Lung (tissue), 12 donors: Measurements from ENCODE around the gene FGFBP3. TPM values are rescaled to one million over a fixed set of nuclear protein-coding genes. Genes with fewer than 3 reads are reported as not detected.
A peak's percentile ranks its signal among the peaks of the same experiment; 100 is the strongest.

ENCODE experiments used
- ATAC-seq: fragments of 200-7000 bp; cut with Tn5 transposase; one replicate; pipeline ENCODE4 v1.9.1; 2020; ENCODE audit warnings: moderate number of reproducible peaks; ENCODE audit not compliant: insufficient read depth, low FRiP score
- DNase-seq, 3 donors: peaks; one replicate each; pipeline ENCODE4 v3.0.0-alpha.2; 2013 to 2017
- H3K27ac ChIP-seq, 2 donors: one replicate each; pipeline ENCODE4 v1.5.1; 2013; ENCODE audit warnings: mild to moderate bottlenecking in 2 of 2, moderate library complexity in 2 of 2, control low read depth in 1 of 2, inconsistent platforms in 1 of 2, low read depth in 1 of 2, low read length in 1 of 2
- H3K27me3 ChIP-seq, 3 donors: one replicate each; pipeline ENCODE4 v1.5.1; 2013; ENCODE audit warnings: low read length in 2 of 3; ENCODE audit not compliant: control insufficient read depth in 3 of 3, insufficient read depth in 3 of 3
- H3K36me3 ChIP-seq, 4 donors: one replicate each; pipeline ENCODE4 v1.5.1; 2013; ENCODE audit warnings: low read length in 4 of 4, mild to moderate bottlenecking in 1 of 4, moderate library complexity in 1 of 4; ENCODE audit not compliant: control insufficient read depth in 4 of 4, insufficient read depth in 4 of 4
- H3K4me1 ChIP-seq, 5 donors: one replicate each; pipeline ENCODE4 v1.5.1; 2013; ENCODE audit warnings: low read length in 5 of 5, mild to moderate bottlenecking in 2 of 5, moderate library complexity in 1 of 5; ENCODE audit not compliant: control insufficient read depth in 5 of 5, insufficient read depth in 5 of 5
- H3K4me3 ChIP-seq: one replicate; pipeline ENCODE4 v1.5.1; 2013; ENCODE audit warnings: mild to moderate bottlenecking, control low read depth, moderate library complexity
- H3K9ac ChIP-seq, 2 donors: one replicate each; pipeline ENCODE4 v1.5.1; 2013; ENCODE audit warnings: low read length in 2 of 2, control low read depth in 1 of 2; ENCODE audit not compliant: insufficient read depth in 1 of 2
- H3K9me3 ChIP-seq, 4 donors: one replicate each; pipeline ENCODE4 v1.5.1; 2013; ENCODE audit warnings: low read length in 3 of 4, mild to moderate bottlenecking in 1 of 4, moderate library complexity in 1 of 4; ENCODE audit not compliant: control insufficient read depth in 4 of 4, insufficient read depth in 3 of 4
- WGBS, 2 donors: extraction: QIAGEN DNeasy Blood & Tissue Kit; methylation state at CpG; one replicate each; pipeline ENCODE4 v1.1.7; 2013; 5-methylcytosine and 5-hydroxymethylcytosine counted together
- polyA plus RNA-seq, 2 donors: library from polyadenylated mRNA; stranded (reverse); fragments of 200-250 nt; gene quantifications; one replicate each; pipeline ENCODE4 v1.2.1, GENCODE V29; 2013
- total RNA-seq, 2 donors: library from RNA; depleted of rRNA in 1 of 2; stranded (reverse); fragments of >200 nt in 1 of 2; gene quantifications; one replicate each; pipeline ENCODE4 v1.2.1, GENCODE V29; 2014 to 2021
- TF ChIP-seq, protein P1 (sequence below): IDR thresholded peaks from 2 replicates; pipeline ENCODE4 v1.5.1; 2012; ENCODE audit warnings: mild to moderate bottlenecking; ENCODE audit errors: control extremely low read depth, extremely low read depth
- donor health status: control.
- donor health status: control.
- donor health status: Bipolar disorder and iron deficiency.
- donor health status: healthy.
- donor health status: DM: yes; HTN: yes; CAD: no.

The FGFBP3 gene
- total and polyA plus RNA-seq, 4 donors = 0.81 to 2.3 (median 1.2) TPM

DNA sequence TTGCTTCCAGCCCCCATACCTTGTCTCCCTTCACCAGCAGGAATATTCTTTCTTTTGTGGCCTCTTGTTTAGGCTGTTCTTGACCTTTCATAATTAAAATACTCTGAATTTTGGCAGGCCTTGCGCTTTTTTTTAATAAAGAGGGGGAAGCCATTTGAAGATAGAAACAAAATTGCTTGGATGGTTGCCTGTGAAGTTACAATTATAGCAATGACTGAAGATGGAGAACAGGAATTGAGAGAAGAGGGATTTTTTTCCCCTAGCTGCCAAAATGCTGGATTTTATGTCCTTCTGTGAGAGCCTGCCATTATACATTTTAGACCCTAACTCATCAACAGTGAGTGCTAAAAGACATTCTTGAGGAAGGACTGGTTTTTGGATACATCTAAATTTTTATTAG, 24.8 kb downstream of the FGFBP3 start:
- Histone ChIP-seq H3K4me1 (peaks cover 2 to 39% (median 6%) of the 10 kb centered on the region in 5 donors), H3K4me3 (no peak overlapping the region), H3K27ac (no peak overlapping the region), H3K9ac (no peak overlapping the region), H3K27me3 (no peaks in the 10 kb centered on the region), H3K9me3 (no peaks in the 10 kb centered on the region), H3K36me3 (no peaks in the 10 kb centered on the region)
- ATAC-seq (no peak), DNase-seq (peak in 2 of 3 donors; percentile 69 to 74)
- WGBS, 2 donors = 69 to 92% methylated on average over 1 of the region's 1 CpG
- TF ChIP-seq, protein P1, sequence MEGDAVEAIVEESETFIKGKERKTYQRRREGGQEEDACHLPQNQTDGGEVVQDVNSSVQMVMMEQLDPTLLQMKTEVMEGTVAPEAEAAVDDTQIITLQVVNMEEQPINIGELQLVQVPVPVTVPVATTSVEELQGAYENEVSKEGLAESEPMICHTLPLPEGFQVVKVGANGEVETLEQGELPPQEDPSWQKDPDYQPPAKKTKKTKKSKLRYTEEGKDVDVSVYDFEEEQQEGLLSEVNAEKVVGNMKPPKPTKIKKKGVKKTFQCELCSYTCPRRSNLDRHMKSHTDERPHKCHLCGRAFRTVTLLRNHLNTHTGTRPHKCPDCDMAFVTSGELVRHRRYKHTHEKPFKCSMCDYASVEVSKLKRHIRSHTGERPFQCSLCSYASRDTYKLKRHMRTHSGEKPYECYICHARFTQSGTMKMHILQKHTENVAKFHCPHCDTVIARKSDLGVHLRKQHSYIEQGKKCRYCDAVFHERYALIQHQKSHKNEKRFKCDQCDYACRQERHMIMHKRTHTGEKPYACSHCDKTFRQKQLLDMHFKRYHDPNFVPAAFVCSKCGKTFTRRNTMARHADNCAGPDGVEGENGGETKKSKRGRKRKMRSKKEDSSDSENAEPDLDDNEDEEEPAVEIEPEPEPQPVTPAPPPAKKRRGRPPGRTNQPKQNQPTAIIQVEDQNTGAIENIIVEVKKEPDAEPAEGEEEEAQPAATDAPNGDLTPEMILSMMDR = no peak

DNA sequence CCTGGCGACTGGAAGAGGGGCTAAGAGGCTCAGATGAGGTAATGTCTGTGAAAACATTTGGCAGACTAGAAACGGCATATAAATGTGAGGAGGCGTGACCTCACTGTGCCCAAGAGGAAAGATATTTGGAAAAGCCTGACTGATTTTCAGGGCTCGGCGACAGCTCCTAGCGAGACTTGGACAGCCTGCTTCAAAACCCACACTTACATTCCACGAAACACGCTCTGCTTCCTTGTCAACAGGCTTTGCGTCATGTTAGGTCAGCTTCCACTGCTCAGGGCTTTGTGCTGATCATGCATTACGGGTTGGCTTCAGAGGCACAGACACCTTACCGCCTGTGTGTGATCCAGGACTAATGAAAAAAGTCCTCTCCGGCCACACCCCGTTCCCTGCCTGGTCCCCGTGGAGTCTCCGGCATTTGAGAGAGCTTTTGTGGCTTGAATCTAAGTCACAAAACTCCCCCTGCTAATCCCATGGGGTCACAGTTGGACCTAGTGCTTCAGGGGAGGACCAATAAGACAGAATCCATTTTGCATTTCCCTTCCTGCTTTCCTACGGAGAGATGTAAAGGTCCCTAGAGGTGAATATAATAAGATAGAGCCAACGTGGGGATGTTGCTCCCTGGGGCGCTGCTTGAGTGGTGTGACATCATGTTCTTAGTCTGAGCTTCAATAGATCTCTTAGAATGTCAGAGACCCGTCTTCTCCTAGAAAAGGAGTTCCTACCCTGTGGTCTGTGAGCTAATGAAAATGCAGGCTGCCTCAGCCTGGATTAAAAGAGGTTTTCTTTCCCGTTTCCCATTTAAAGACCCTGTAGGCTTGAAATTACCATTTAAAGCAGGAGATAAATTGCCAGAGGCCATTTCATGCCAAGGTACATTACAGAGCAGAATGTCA, 25.5 kb downstream of the FGFBP3 start:
- 49 to 69% methylated on average over 20 of the region's 20 CpGs for WGBS, 2 donors
- Histone ChIP-seq H3K4me1 (peaks cover 2 to 39% (median 6%) of the 10 kb centered on the region in 5 donors), H3K9me3 (no peaks in the 10 kb centered on the region), H3K9ac (peak overlapping the region; percentile 7 to 75), H3K27ac (no peak overlapping the region), H3K4me3 (no peak overlapping the region), H3K27me3 (no peaks in the 10 kb centered on the region), H3K36me3 (no peaks in the 10 kb centered on the region)
- ATAC-seq = peak; percentile 38
- peak; percentile 72 to 84 (median 81) for DNase-seq
- TF ChIP-seq, protein P1 = no peak

DNA sequence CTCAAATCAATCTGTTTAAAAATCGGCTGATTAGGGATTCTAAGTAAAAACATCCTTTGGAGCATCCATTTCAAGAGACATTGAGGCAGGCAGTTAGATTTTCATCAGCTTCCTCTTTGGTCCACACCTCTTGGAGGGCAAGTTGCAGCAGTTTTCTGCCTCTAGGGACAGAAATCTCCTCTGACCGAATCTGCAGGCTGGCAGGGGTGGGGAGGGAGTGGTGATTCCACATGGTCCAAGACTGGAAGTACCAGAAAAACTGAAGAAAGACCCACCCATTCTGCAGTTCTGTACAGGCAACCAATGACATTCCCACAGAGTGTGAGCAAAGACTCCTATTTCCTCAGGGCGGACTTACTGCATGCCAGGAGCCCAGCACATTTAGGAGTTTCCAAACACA, 29.0 kb downstream of the FGFBP3 start:
- TF ChIP-seq, protein P1 = no peak
- Histone ChIP-seq H3K27me3 (no peaks in the 10 kb centered on the region), H3K36me3 (no peaks in the 10 kb centered on the region), H3K4me1 (peaks cover 2 to 22% (median 6%) of the 10 kb centered on the region in 5 donors), H3K9me3 (peaks cover 0 to 1% (median 0%) of the 10 kb centered on the region in 4 donors), H3K9ac (no peak overlapping the region), H3K27ac (no peak overlapping the region), H3K4me3 (no peak overlapping the region)
- ATAC-seq (no peak), DNase-seq (peak in 1 of 3 donors; percentile 35)
- 48 to 50% methylated on average over 3 of the region's 3 CpGs for WGBS, 2 donors
